C4-2B (cell line): ENCODE results near the gene RPS29.
A peak's percentile ranks its signal among the peaks of the same experiment; 100 is the strongest.

Source experiments
- H3K27ac ChIP-seq: fragments of 450-650 bp; 2 replicates; pipeline ENCODE4 v1.5.1; 2017
- CTCF ChIP-seq: fragments of 450-650 bp; conservative IDR thresholded peaks from 2 replicates; pipeline ENCODE4 v1.5.1; 2017; ENCODE audit warnings: mild to moderate bottlenecking
- ZFX ChIP-seq: fragments of 450-650 bp; IDR thresholded peaks from 2 replicates; pipeline ENCODE4 v1.6.1; 2017

RPS29 gene

GRCh38 chr14:49589387-49589786, 3.2 kb upstream of the RPS29 start:
- no peak for TF ChIP-seq CTCF
- no peak for TF ChIP-seq ZFX

GRCh38 chr14:49586673-49587460, 687 bp upstream of the RPS29 start:
- H3K27ac ChIP-seq = peak overlapping the region; percentile 97
- TF ChIP-seq ZFX = no peak
- TF ChIP-seq CTCF = peak; percentile 96

More at GRCh38 chr14:49589387-49589786, 3.2 kb upstream of the RPS29 start:
- H3K27ac ChIP-seq = no peak overlapping the region

- H3K27ac ChIP-seq = peak overlapping the region; percentile 97
Measured at GRCh38 chr14:49584981-49585640, 1.1 kb downstream of the RPS29 start.

- no peak for TF ChIP-seq CTCF
- no peak for TF ChIP-seq ZFX
- peak overlapping the region; percentile 97; the same call in 1 of the 2 replicates for H3K27ac ChIP-seq
Measured at GRCh38 chr14:49584058-49584457, 2.1 kb downstream of the RPS29 start.

GRCh38 chr14:49583629-49584028, 2.6 kb downstream of the RPS29 start:
- no peak overlapping the region; the same call in 1 of the 2 replicates for H3K27ac ChIP-seq
- TF ChIP-seq ZFX = no peak
- no peak for TF ChIP-seq CTCF

GRCh38 chr14:49582113-49582977, 3.8 kb downstream of the RPS29 start:
- no peak overlapping the region for H3K27ac ChIP-seq
- no peak for TF ChIP-seq ZFX
- TF ChIP-seq CTCF = no peak

GRCh38 chr14:49581209-49582112, 4.7 kb downstream of the RPS29 start:
- no peak overlapping the region for H3K27ac ChIP-seq
- TF ChIP-seq CTCF (no peak), ZFX (no peak)
